ENCODE results near the gene TMEM203.

GRCh38 chr9:137195525-137196220 is 9.8 kb downstream of the TMEM203 start:
- no peak for TF ChIP-seq POLR2A (IDR thresholded peaks at IDR 0.05)
- no peak for TF ChIP-seq CTCF (IDR thresholded peaks at IDR 0.05)

Measured in tibial nerve (tissue), 3 donors.